GM19043 (cell line): ENCODE results near the gene GINS2.

Experiments used
- ATAC-seq: cut with Tn5 transposase; IDR thresholded peaks from one replicate; pipeline ENCODE4 v1.9.1; 2021; ENCODE audit warnings: low read depth; ENCODE audit not compliant: unreplicated experiment

Gene GINS2

GRCh38 chr16:85629853-85630252 lies 58.9 kb downstream of the GINS2 start:
- no peak for ATAC-seq

GRCh38 chr16:85629326-85629725 lies 59.4 kb downstream of the GINS2 start:
- no peak for ATAC-seq

GRCh38 chr16:85628645-85629044 lies 60.1 kb downstream of the GINS2 start:
- ATAC-seq, result no peak

- no peak for ATAC-seq
Observed at GRCh38 chr16:85628265-85628556, 60.5 kb downstream of the GINS2 start.

- no peak for ATAC-seq
Observed at GRCh38 chr16:85627526-85628264, 61.1 kb downstream of the GINS2 start.

- ATAC-seq, result no peak
Observed at GRCh38 chr16:85627089-85627488, 61.7 kb downstream of the GINS2 start.
